WTC11 (cell line): ENCODE results near the gene BTBD10.

Experiments used
- CREB1 ChIP-seq: sonication (generic); formaldehyde crosslinking; IDR thresholded peaks from 2 replicates; pipeline ENCODE4 v1.8.0; 2023; ENCODE audit warnings: mild to moderate bottlenecking, missing genetic modification reagents
- FOXJ3 ChIP-seq: sonication (generic); formaldehyde crosslinking; IDR thresholded peaks from 2 replicates; pipeline ENCODE4 v1.9.0; 2021; ENCODE audit warnings: missing genetic modification reagents, mild to moderate bottlenecking, borderline replicate concordance
- KAT7 ChIP-seq: sonication (generic); formaldehyde crosslinking; IDR thresholded peaks from 2 replicates; pipeline ENCODE4 v1.8.1; 2023; ENCODE audit warnings: missing genetic modification reagents, mild to moderate bottlenecking, borderline replicate concordance
- NR2C2 ChIP-seq: sonication (generic); formaldehyde crosslinking; IDR thresholded peaks from 2 replicates; pipeline ENCODE4 v1.8.0; 2022; ENCODE audit warnings: mild to moderate bottlenecking, missing genetic modification reagents
- NR3C1 ChIP-seq: sonication (generic); formaldehyde crosslinking; conservative IDR thresholded peaks from 2 replicates; pipeline ENCODE4 v1.8.1; 2023; ENCODE audit warnings: low read depth, mild to moderate bottlenecking, missing genetic modification reagents
- TEAD4 ChIP-seq: sonication (generic); formaldehyde crosslinking; IDR thresholded peaks from 2 replicates; pipeline ENCODE4 v1.8.0; 2022; ENCODE audit warnings: mild to moderate bottlenecking, missing genetic modification reagents
- ZNF232 ChIP-seq: sonication (generic); formaldehyde crosslinking; IDR thresholded peaks from 2 replicates; pipeline ENCODE4 v1.8.0; 2022; ENCODE audit warnings: mild to moderate bottlenecking, missing genetic modification reagents
- ZNF416 ChIP-seq: fragments of 250-450 bp; sonication (Bioruptor Pico); IDR thresholded peaks from 2 replicates; pipeline ENCODE4 v1.9.0; 2021; ENCODE audit warnings: mild to moderate bottlenecking, inconsistent platforms
- ZNF423 ChIP-seq: fragments of 250-450 bp; sonication (Bioruptor Pico); IDR thresholded peaks from 2 replicates; pipeline ENCODE4 v2.1.2; 2022; ENCODE audit warnings: mild to moderate bottlenecking, moderate library complexity
- TF ChIP-seq, protein P1 (sequence below): fragments of 200-600 bp; IDR thresholded peaks from 2 replicates; pipeline ENCODE4 v1.8.0; 2022; ENCODE audit warnings: antibody characterized with exemption
- TF ChIP-seq, protein P2 (sequence below): sonication (generic); formaldehyde crosslinking; IDR thresholded peaks from 2 replicates; pipeline ENCODE4 v1.8.0; 2022; ENCODE audit warnings: mild to moderate bottlenecking, missing genetic modification reagents
- TF ChIP-seq, protein P3 (sequence below): fragments of 250-450 bp; sonication (Bioruptor Pico); IDR thresholded peaks from 2 replicates; pipeline ENCODE4 v2.1.2; 2022; ENCODE audit warnings: mild to moderate bottlenecking, moderate library complexity
- TF ChIP-seq, protein P4 (sequence below): sonication (generic); formaldehyde crosslinking; IDR thresholded peaks from 2 replicates; pipeline ENCODE4 v1.8.0; 2023; ENCODE audit warnings: missing genetic modification reagents
- TF ChIP-seq, protein P5 (sequence below): sonication (generic); formaldehyde crosslinking; IDR thresholded peaks from 2 replicates; pipeline ENCODE4 v1.8.1; 2023; ENCODE audit warnings: mild to moderate bottlenecking, moderate library complexity, missing genetic modification reagents

DNA sequence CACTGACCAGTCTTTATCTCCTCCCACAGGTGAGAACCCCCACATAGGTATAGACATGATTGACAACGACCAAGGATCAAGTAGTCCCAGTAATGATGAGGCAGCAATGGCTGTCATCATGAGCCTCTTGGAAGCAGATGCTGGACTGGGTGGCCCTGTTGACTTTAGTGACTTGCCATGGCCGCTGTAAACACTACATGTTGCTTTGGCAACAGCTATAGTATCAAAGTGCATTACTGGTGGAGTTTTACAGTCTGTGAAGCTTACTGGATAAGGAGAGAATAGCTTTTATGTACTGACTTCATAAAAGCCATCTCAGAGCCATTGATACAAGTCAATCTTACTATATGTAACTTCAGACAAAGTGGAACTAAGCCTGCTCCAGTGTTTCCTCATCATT lies 76.5 kb downstream of the BTBD10 start:
- no peak for TF ChIP-seq NR2C2 (CRISPR knock-in tag)
- TF ChIP-seq, protein P1, sequence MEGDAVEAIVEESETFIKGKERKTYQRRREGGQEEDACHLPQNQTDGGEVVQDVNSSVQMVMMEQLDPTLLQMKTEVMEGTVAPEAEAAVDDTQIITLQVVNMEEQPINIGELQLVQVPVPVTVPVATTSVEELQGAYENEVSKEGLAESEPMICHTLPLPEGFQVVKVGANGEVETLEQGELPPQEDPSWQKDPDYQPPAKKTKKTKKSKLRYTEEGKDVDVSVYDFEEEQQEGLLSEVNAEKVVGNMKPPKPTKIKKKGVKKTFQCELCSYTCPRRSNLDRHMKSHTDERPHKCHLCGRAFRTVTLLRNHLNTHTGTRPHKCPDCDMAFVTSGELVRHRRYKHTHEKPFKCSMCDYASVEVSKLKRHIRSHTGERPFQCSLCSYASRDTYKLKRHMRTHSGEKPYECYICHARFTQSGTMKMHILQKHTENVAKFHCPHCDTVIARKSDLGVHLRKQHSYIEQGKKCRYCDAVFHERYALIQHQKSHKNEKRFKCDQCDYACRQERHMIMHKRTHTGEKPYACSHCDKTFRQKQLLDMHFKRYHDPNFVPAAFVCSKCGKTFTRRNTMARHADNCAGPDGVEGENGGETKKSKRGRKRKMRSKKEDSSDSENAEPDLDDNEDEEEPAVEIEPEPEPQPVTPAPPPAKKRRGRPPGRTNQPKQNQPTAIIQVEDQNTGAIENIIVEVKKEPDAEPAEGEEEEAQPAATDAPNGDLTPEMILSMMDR = no peak
- TF ChIP-seq ZNF232 (CRISPR knock-in tag) = no peak
- TF ChIP-seq, protein P2, sequence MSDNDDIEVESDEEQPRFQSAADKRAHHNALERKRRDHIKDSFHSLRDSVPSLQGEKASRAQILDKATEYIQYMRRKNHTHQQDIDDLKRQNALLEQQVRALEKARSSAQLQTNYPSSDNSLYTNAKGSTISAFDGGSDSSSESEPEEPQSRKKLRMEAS = no peak
- no peak for TF ChIP-seq FOXJ3
- no peak for TF ChIP-seq NR3C1 (CRISPR knock-in tag)
- TF ChIP-seq KAT7 = no peak
- no peak for TF ChIP-seq CREB1 (CRISPR knock-in tag)
- TF ChIP-seq, protein P3, sequence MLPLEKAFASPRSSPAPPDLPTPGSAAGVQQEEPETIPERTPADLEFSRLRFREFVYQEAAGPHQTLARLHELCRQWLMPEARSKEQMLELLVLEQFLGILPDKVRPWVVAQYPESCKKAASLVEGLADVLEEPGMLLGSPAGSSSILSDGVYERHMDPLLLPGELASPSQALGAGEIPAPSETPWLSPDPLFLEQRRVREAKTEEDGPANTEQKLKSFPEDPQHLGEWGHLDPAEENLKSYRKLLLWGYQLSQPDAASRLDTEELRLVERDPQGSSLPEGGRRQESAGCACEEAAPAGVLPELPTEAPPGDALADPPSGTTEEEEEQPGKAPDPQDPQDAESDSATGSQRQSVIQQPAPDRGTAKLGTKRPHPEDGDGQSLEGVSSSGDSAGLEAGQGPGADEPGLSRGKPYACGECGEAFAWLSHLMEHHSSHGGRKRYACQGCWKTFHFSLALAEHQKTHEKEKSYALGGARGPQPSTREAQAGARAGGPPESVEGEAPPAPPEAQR (CRISPR knock-in tag) = no peak
- no peak for TF ChIP-seq ZNF423
- TF ChIP-seq, protein P4, sequence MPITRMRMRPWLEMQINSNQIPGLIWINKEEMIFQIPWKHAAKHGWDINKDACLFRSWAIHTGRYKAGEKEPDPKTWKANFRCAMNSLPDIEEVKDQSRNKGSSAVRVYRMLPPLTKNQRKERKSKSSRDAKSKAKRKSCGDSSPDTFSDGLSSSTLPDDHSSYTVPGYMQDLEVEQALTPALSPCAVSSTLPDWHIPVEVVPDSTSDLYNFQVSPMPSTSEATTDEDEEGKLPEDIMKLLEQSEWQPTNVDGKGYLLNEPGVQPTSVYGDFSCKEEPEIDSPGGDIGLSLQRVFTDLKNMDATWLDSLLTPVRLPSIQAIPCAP (CRISPR knock-in tag) = no peak
- TF ChIP-seq, protein P5, sequence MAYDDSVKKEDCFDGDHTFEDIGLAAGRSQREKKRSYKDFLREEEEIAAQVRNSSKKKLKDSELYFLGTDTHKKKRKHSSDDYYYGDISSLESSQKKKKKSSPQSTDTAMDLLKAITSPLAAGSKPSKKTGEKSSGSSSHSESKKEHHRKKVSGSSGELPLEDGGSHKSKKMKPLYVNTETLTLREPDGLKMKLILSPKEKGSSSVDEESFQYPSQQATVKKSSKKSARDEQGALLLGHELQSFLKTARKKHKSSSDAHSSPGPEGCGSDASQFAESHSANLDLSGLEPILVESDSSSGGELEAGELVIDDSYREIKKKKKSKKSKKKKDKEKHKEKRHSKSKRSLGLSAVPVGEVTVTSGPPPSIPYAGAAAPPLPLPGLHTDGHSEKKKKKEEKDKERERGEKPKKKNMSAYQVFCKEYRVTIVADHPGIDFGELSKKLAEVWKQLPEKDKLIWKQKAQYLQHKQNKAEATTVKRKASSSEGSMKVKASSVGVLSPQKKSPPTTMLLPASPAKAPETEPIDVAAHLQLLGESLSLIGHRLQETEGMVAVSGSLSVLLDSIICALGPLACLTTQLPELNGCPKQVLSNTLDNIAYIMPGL (CRISPR knock-in tag) = no peak
- no peak for TF ChIP-seq TEAD4 (CRISPR knock-in tag)
- no peak for TF ChIP-seq ZNF416 (CRISPR knock-in tag)
